ENCODE data around the gene MYH4.

Gene MYH4

DNA sequence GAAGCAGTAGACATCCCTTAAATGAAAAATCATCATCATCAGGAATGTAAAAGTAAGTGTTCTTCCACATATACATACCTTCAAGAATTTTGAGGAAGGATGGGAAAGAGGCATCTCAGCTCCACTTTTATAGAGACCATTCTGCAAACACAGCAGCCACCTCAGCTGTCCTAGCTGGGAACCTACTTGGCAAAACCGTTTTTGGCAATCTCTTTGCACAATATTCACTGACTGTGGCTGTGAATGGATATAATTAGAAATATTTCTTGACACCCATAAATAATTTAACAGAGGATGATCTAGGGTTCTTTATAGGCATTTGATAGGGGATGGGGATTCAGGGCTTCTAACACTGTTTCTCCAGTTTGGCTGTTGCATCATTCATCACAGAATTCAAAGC is at the start of gene MYH4:
Gene MYH4 (minus strand): TSS at position 101 of the 400 bp plus-strand sequence. CDS start 2,814 bp downstream, outside the sequence.
- DNase-seq: no peak

DNA sequence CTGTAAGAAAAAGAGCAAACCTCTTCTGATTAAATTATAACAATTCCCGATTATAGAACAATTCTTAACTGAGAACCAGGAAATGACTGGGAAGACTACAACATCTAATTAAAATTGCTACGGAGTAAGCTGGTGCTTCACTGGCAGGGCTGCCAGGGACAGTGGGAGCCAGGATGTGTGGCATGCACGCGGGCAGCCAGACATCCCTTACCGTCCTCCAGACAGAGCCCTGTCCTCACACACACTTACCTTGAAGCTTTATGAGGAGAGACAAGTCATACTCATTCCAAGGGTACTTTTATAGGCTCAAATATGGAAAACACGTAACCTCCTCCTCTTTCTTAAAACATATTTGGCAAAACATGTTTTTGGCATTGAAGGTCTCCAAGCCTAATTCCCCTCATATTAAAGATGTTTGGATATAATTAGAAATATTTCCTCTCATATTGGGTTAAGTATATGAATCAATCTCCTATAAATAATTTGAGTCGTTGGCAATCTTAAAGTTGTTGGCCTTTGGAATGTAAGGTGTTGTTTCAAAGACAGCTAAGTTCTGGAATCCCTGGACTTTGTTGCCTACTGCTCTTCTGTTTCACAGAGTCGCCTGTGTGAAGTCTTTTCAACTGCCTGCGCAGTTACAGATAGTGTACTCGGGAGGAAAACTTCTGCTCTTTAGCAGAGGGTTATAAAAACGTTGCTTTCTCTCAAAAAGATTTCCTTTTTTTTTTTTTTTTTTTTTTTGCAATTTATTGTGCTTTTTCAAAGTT is 49.1 kb upstream of the MYH4 start, which contains the start of gene MYH1:
Gene MYH1 (minus strand): TSS at position 272 of the 767 bp plus-strand sequence. CDS start 1,900 bp downstream, outside the sequence.
- no peak for DNase-seq

DNA sequence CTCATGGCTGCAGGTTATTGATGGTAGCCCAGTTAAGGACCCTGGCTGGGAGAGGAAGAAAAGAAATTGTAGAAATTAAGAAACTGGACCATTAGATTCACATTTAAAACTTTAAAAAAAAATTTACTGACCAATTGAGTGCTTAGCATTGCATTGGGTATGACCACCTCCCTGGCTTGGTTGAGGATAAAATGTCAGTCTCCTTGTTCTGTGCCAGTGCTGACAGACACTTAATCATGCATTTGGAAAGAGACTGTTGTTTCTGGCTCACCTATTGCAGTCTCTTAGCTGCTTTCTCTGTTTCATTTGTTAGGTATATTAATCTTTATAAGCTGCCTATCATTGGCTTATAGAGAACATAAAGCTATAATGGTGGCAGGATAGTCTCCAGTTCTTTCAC is 47.3 kb upstream of the MYH4 start:
- no peak for DNase-seq

DNA sequence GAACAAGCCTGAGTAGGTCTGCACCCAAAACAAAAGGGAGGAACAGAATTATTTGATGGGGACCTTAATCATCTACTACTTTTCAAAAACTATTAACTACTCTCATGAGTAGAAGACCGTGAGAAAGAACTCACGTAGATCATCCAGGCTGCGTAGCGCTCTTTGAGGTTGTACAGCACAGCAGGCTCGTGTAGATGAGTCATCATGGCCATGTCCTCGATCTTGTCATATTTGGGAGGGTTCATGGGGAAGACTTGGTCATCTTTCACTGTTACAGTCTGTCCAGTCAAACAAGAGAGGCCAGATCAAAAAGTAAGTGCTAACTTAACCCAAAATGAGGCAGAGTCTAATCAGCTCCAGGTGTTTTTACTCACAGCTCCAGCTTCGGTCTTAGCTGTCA is 46.7 kb upstream of the MYH4 start:
- no peak for DNase-seq

DNA sequence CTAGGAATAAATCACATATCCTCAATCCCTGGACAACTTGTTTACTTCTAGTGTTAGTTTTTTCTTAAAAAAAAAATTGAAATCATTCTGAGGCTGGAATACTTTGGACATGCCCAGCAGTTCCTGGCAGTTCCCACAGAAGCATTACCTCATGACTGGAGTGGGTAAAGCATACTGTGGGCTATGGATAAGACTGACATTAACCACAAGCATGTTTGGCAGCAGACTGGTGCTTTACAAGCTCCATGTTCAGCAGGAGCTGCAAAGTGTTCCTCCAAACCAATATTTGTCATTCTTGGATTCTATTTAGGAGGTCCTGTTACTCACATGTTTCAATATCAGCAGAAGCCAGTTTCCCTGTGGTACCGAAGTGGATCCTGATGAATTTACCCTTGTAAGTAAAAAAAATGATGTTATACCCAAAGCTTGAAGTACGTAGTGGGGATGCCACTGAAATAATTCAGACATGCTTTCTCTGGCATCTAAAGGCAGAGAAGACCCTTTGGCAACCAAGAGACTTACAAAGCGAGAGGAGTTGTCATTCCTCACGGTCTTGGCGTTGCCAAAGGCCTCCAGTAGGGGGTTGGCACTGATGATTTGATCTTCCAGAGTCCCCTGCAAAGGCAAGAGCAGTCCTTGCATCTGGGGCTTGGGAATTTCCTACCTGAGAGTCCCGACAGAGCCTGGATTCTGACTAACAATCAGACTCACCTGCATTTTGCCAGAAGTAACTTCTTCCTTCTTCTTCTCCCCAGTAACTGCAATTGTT is 44.1 kb upstream of the MYH4 start:
- no peak for DNase-seq

DNA sequence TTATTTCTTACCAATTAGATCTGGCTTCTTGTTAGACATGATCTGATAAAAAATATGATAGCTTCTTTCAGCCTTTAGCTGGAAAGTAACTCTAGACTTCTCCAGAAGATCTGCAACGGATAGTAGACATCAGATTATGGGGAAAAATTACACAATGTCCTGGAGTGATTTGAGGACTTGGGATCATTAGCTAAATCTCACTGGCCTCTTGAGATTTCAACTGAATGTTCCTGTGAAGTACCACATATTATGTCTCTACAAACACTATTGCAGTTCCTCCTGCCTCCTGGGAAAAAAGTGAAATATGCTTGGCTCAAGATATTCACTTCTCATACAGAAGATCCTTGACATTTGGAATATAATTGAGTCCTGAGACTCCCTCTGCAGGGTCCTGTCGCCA is 43.5 kb upstream of the MYH4 start:
- DNase-seq: no peak

DNA sequence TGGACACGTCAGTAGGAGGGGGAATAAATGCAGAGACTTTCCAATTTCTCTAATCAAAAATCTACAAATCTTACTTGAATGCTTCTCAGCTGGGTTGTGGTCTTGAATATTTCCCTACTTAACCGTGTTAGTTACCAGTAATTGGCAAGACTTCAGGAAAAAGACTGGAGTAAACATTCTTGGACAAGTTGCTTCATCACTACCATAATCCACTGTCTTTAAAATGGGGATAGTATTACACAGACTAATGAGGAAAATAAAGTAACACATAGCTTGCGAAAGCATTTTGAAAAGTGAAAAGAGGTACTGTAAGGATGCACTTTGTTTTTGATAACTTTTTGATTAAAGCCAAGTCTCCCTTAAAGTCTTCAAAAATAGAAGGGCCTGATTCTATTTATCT is 30.6 kb upstream of the MYH4 start:
- DNase-seq: no peak

DNA sequence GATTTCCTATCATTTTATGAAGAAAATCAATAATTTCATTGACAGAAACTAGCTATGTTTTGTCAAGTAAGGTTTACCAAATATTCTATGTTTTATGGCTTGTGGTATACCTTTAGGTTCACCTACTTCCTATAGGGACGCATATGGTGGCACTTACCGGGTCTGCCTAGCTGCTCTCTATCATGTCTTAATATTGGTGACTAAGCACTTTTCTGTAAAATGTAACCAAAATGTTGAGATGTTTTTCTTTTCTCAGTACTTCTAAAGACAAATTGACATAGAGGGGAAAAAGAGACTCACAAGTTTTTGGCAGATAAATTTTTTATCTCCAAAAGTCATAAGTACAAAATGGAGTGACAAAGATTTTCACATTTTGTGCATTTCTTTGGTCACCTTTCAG is 22.6 kb upstream of the MYH4 start:
- no peak for DNase-seq

DNA sequence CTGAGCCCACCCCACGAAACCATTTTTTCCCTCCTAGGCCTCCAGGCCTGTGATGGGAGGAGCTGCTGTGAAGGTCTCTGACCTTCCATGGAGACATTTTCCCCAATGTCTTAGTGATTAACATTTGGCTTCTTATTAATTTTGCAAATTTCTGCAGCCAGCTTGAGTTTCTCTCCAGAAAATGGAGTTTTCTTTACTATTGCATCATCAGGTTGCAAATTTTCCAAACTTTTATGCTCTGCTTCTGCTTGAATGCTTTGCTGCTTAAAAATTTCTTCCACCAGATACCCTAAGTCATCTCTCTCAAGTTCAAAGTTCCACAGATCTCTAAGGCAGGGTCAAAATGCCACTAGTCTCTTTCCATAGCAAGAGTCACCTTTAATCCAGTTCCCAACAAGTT is 12.9 kb upstream of the MYH4 start:
- no peak for DNase-seq

DNA sequence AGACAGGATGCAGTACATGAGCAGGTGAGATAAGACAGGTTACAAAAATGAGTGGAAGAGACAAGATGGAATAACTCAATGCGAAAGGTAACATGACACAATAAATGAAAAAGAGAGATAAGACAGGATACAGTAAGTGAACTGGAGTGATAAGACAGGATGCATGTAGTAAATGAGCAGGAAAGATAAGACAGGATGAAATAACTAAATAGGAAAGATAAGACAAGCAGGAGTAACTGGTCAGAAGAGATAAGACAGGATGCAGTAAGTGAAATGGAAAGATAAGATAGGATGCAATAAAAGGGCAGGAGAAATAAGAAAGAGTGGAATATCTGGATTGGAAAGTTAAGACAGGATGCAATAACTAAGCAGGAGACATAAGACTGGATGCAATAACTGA is 8.3 kb upstream of the MYH4 start:
- no peak for DNase-seq

DNA sequence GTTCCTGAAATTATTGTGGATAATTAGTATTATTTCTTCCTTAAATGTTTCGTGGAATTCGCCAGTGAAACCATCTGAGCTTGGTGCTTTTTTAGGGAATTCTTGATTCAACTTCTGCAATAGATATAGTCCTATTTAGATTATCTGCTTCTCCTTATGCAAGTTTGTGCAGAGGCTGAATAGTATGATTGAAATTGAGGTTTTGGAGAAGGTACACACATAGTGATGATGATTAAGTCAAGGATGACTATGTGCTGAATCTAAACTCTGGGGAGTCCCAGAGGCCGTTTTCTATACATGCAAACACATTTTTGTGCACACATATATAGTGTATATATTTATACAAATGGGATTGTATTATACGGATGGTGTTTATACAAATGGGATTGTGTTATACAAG is 5.2 kb upstream of the MYH4 start:
- no peak for DNase-seq

DNA sequence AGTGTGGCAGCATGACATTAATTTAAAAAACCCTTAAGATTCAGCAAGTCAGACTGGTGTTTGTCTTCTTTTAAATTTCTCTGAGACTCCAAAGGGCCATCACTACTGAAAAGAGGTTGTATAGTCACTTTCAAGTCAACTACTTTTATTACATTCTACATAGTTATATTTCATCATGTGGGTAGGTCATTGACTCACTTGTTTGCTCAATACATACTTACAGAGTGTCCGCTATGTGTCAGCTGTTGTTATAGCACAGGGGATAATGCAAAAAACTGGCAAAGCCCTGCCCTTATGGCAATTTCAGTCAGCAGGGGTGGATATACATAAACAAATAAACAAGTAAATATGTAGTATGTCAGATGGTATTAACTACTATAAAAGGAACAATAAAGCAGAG is 2.5 kb upstream of the MYH4 start:
- no peak for DNase-seq

DNA sequence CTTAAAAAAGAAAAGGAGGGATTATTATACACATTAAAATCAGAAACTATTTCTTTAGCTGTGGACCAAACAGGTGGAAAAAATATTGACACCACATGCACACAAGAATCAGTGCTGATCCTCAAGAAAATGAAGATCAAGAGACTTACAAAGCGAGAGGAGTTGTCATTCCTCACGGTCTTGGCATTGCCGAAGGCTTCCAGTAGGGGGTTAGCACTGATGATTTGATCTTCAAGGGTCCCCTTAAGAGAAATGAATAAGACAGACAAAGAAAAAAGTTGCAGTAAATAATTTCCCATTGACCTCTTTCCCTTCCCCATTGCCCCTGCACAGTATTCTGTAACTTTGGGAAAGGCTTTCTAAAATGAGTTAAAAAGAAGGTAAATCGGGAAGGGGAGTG is 6.0 kb downstream of the MYH4 start:
- DNase-seq: no peak

DNA sequence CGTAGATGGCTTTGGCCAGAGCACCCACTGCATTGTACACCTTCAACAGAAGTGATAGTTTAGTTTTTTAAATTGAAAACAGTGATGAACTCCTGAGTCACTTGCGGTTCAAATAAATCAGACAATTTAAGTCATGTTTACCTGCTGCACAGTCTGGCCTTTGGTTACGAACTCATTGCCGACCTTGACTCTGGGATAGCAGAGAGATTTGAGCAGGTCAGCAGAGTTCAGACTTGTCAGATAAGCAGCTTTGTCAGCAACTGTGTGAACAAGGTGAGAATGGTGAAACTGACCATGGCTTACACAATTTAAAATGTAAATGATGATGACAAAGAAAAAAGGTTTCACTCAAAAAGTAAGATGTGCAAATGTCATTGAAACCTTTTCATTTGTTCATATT is 9.3 kb downstream of the MYH4 start:
- no peak for DNase-seq

DNA sequence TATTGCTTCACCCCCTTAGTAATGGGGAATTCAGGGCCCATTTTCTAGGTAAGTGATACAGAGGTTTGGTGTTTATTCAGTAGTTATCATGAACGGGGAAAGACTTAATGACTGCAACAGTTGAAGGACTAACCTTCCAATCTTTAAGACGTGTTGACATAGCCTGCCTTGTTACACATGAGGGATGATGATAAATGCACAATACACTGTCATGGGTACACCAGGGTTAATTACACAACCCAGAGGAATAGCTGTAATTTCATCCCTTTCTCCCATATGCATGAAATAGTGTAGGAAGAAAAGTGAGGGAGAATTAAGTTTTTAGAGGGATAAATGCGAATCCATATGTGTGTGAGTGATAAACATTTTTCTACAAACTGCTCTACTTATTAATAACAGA is 10.7 kb downstream of the MYH4 start:
- DNase-seq: no peak

DNA sequence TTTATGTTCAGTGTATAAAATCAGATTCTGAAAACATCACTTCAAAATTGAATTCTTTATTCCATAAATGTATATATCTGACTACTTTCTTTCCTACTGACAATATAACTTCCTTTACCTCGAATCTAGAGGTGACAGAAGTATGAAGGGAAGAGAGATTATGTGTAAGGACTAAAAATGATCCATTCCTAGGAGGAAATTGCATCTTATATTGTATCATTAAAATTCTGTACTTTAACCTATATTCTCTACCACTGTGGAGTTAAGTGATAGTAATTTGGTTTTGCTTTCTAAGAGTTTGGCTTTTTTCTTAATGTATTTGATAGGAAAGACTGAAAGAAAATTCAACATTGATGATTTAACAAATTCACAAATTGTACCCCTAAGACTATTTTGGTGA is 11.4 kb downstream of the MYH4 start:
- DNase-seq: no peak

DNA sequence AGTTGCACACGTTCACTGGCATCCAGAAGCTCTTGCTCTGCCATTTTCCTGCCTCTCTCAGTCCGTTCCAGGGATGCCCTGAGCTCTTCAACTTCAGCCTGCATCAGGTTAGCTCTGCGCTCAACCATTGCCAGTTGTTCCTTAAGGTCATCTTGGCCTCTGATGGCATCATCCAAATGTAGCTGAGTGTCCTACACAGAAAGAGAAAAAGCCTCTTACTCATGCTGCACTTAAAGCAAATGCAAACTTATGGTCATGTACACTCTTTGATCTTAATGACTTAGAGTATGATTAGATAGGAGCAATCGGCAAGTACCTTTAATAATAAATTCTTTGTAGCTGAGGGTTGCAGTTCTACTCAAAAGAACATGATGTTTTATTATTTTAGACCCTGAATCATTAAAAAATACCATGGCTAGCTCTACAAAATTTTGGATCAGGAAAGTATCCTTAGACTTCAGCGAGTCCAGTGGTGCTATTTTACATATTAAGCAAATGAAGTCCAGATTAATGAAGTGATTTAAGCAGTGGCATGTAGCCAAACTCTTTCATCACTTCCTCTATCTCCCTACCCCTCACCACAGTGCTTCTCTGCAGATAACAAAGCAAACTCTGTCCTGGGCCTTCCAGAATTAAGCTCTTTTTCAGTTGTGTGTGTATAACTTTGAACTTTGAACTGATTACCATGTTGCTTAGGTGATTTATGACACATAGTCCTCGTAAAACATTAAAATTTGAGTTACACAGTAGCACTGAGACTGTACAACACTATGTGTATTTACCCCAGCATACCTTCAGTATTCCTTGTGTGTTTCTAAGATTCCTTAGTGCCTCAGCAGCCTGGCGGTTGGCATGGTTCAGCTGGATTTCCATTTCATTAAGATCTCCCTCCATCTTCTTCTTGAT is 22.1 kb downstream of the MYH4 start:
- no peak for DNase-seq

DNA sequence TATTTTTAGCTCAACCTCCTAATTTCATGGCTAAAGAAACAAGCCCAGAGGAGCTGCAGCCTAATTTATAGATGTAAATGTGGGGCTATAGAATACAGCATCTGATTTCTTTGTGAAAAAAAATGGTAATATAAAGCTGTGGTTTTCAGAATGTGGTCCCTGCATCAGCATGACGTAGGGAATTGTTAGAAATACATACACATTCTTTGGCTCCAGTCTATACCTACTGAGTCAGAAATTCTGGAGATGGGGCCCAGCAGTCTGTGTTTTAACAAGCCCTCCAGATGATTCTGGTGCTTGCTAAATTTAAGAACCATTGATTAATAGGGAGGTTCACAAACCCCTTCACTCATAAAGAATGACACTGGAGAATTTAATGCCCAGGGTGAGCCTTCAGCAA is 29.5 kb downstream of the MYH4 start:
- DNase-seq: no peak

DNA sequence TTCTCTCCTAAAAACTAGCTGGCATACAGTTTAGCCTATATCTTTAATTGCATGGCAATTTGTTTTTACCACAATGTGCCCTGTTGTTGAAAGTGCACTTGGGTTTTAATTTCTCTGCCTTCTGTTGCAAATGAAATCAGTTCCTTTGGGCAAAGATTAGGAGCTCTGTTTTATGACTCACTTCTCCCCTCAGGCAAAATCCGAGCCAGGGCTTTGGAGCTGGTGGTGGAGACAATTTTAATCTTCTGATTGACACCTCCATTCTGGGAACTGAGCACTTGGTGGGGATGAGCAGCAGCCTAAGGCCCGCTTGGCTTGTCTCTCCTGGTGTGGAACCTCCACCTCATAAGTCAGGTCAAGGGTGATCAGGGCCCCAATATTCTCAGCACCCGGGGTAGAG is 34.3 kb downstream of the MYH4 start:
- DNase-seq: no peak

DNA sequence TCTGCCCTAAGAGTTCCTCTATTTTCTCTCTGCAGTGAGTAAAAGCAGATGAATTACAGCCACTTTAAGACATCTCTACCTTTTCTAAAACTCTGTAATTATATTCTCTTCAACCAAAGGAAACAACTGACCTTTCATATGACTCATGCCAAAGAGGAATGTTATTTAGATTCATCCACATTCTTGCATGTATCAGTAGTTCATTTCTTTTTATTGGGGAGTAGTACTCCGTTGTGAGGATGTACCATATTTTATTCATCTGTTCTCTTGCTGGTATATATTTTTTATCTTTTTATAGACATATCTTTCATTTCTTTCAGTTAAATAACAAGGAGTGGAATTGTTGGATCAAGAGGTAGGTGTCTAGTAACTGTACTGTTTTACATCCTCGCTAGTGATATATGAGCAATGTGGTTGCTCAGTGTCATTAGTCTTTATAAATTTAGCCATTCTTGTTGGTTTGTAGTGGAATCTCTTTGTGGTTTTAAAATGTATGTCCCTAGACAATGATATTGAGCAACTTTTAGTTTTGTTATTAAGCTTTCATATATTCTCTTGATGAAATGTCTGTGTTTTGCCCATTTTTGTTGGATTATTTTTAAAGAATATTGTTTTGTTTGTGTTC is 39.8 kb downstream of the MYH4 start:
- DNase-seq: no peak

DNA sequence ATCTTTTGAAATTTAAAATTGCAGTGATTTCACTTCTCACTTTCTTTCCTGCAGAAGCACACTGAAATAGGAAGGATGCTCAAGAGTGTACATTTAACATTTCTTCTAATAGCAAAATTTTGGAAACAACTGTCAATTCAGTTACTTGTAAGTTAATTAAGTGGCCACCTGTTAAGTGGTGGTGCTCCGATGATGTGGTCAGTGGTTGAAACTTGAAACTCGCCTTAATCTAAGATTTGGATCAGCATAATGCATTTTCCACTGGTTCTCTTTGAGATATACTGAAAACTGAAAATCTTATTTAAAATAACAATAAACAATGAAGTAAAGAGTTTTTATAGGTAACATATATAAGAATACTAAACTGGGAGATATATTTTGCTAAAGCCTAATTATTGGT is 40.6 kb downstream of the MYH4 start:
- DNase-seq: no peak

DNA sequence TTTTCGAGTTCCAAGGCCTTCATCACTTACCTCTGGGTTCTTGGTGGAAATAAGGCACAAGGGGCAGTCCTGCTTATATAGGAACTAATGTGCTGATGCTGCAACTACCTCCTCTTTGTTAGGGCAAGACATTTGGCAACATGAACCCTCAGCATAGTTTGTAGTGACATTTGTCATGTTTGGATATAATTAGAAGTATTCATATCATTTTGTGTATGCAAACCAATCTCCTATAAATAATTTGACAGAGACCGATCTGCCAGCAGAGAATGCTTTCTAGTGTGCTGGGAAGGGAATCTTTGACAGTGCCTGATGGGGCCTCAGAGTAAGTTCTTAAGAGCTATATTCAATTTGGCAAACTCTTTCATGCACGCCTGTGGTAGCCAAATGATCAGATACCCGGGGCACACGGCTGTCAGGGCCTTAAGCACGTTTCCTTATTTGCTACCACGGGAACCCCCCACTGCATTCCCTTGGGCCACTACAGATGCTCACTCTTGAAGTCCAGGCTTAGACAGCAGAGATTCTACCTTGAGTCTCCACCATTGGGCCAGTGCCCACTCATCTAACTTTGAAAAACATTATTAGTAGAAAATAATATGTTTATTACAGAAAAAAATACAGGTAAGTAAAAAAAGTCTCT is 47.3 kb downstream of the MYH4 start, which contains the start of gene MYH8:
Gene MYH8 (minus strand): TSS at position 51 of the 643 bp plus-strand sequence. CDS start 1,723 bp downstream, outside the sequence.
- no peak for DNase-seq
